Glutamatergic neuron (in vitro differentiated cells): ENCODE data around the gene DAB2. TPM values are rescaled to one million over a fixed set of nuclear protein-coding genes. Genes with fewer than 3 reads are reported as not detected.

Source experiments
- DNase-seq: peaks from one replicate; pipeline ENCODE4 v3.0.0; 2022
- H3K27ac Mint-ChIP-seq: one replicate; pipeline ENCODE4 v1.8.0; 2020; ENCODE audit warnings: mild to moderate bottlenecking, mixed read lengths, inconsistent platforms; ENCODE audit not compliant: unreplicated experiment
- H3K27me3 Mint-ChIP-seq: one replicate; pipeline ENCODE4 v1.8.0; 2020; ENCODE audit warnings: mild to moderate bottlenecking, moderate library complexity, mixed read lengths, inconsistent platforms; ENCODE audit not compliant: unreplicated experiment
- H3K36me3 Mint-ChIP-seq: one replicate; pipeline ENCODE4 v1.8.0; 2020; ENCODE audit warnings: mild to moderate bottlenecking, mixed read lengths, inconsistent platforms; ENCODE audit not compliant: unreplicated experiment
- H3K4me1 Mint-ChIP-seq: one replicate; pipeline ENCODE4 v1.8.0; 2020; ENCODE audit warnings: mild to moderate bottlenecking, low read depth, mixed read lengths, inconsistent platforms; ENCODE audit not compliant: unreplicated experiment
- H3K4me3 Mint-ChIP-seq: one replicate; pipeline ENCODE4 v1.8.0; 2020; ENCODE audit warnings: mild to moderate bottlenecking, mixed read lengths, inconsistent platforms; ENCODE audit not compliant: unreplicated experiment
- H3K9me3 Mint-ChIP-seq: one replicate; pipeline ENCODE4 v1.8.0; 2020; ENCODE audit warnings: mild to moderate bottlenecking, moderate library complexity, mixed read lengths, inconsistent platforms; ENCODE audit not compliant: unreplicated experiment
- CTCF ChIP-seq: fragments of 200-600 bp; sonication (generic); IDR thresholded peaks from one replicate; pipeline ENCODE4 v1.5.0; 2021; ENCODE audit not compliant: partially characterized antibody, unreplicated experiment
- total RNA-seq: library from RNA; stranded (reverse); fragmentation: NEBNext Ultra II Directional; extraction: Animal tissue kit (Norgen Biotek cat#: 25700); gene quantifications from one replicate; pipeline ENCODE4 v1.2.1, GENCODE V29; 2021; ENCODE audit not compliant: unreplicated experiment

The DAB2 gene
- total RNA-seq, 1 donor from 2014 or later, result 1.4 TPM

- no peaks in the 10 kb centered on the region for H3K36me3 Mint-ChIP-seq
- H3K4me3 Mint-ChIP-seq, result no peak overlapping the region
- no peak for TF ChIP-seq CTCF
- H3K4me1 Mint-ChIP-seq, result no peaks in the 10 kb centered on the region
- no peaks in the 10 kb centered on the region for H3K27me3 Mint-ChIP-seq
- DNase-seq, result no peak
- H3K9me3 Mint-ChIP-seq, result peaks cover 1% of the 10 kb centered on the region
- H3K27ac Mint-ChIP-seq, result no peak overlapping the region
These were observed 6.8 kb downstream of the DAB2 start for GRCh38 chr5:39417979-39418378.

- no peaks in the 10 kb centered on the region for H3K27me3 Mint-ChIP-seq
- no peak for TF ChIP-seq CTCF
- no peak overlapping the region for H3K4me3 Mint-ChIP-seq
- no peaks in the 10 kb centered on the region for H3K36me3 Mint-ChIP-seq
- H3K27ac Mint-ChIP-seq, result no peak overlapping the region
- no peaks in the 10 kb centered on the region for H3K4me1 Mint-ChIP-seq
- DNase-seq, result no peak
- H3K9me3 Mint-ChIP-seq, result no peaks in the 10 kb centered on the region
These were observed 9.6 kb downstream of the DAB2 start for GRCh38 chr5:39415201-39415600.

GRCh38 chr5:39414426-39414825 lies 10.4 kb downstream of the DAB2 start:
- Mint-ChIP-seq H3K9me3 (no peaks in the 10 kb centered on the region), H3K27me3 (no peaks in the 10 kb centered on the region), H3K27ac (no peak overlapping the region), H3K36me3 (no peaks in the 10 kb centered on the region), H3K4me3 (no peak overlapping the region), H3K4me1 (no peaks in the 10 kb centered on the region)
- no peak for TF ChIP-seq CTCF
- DNase-seq, result no peak

GRCh38 chr5:39413771-39414170 lies 11.0 kb downstream of the DAB2 start:
- no peak for TF ChIP-seq CTCF
- Mint-ChIP-seq H3K36me3 (no peaks in the 10 kb centered on the region), H3K9me3 (no peaks in the 10 kb centered on the region), H3K4me1 (no peaks in the 10 kb centered on the region), H3K27me3 (no peaks in the 10 kb centered on the region), H3K4me3 (no peak overlapping the region), H3K27ac (no peak overlapping the region)
- no peak for DNase-seq

- H3K27ac Mint-ChIP-seq, result no peak overlapping the region
- TF ChIP-seq CTCF, result no peak
- no peaks in the 10 kb centered on the region for H3K27me3 Mint-ChIP-seq
- H3K36me3 Mint-ChIP-seq, result no peaks in the 10 kb centered on the region
- H3K4me1 Mint-ChIP-seq, result no peaks in the 10 kb centered on the region
- H3K9me3 Mint-ChIP-seq, result no peaks in the 10 kb centered on the region
- no peak overlapping the region for H3K4me3 Mint-ChIP-seq
- no peak for DNase-seq
These were observed 11.9 kb downstream of the DAB2 start for GRCh38 chr5:39412721-39413394.
